ENCODE measurements around the gene TBC1D7. TPM values are rescaled to one million over a fixed set of nuclear protein-coding genes. Genes with fewer than 3 reads are reported as not detected.

Gene TBC1D7
- total RNA-seq, 4 donors from 2014 or later, result 5.7 to 14.9 (median 6.6) TPM

GRCh38 chr6:13370623-13371022 is 42.3 kb upstream of the TBC1D7 start:
- TF ChIP-seq CTCF (IDR thresholded peaks at IDR 0.05 in 4 of 5, conservative IDR thresholded peaks at IDR 0.05 in 1 of 5) (no peak), POLR2A (IDR thresholded peaks at IDR 0.05) (no peak)
- H3K27ac ChIP-seq, result no peak overlapping the region
- in situ Hi-C loops (cut with MboI; ENCODE audit: low sequenced_read_pairs in 4 of 4), result no loop called here
- ATAC-seq (no peak), DNase-seq (no peak)
- no peaks in the 10 kb centered on the region for H3K27me3 ChIP-seq
- H3K4me3 ChIP-seq, result no peak overlapping the region
- peaks cover 31% of the 10 kb centered on the region in 2 donors for H3K4me1 ChIP-seq
- H3K9me3 ChIP-seq, result no peaks in the 10 kb centered on the region
- intact Hi-C loops (cut with DNase I; ENCODE audit: low total_unique reads), result no loop called here
- no peaks in the 10 kb centered on the region for H3K36me3 ChIP-seq

GRCh38 chr6:13369591-13369990 is 41.3 kb upstream of the TBC1D7 start:
- H3K36me3 ChIP-seq, result peaks cover 0 to 10% of the 10 kb centered on the region in 2 donors
- ATAC-seq, result no peak
- peaks cover 31% of the 10 kb centered on the region in 2 donors for H3K4me1 ChIP-seq
- DNase-seq, result no peak
- TF ChIP-seq POLR2A (IDR thresholded peaks at IDR 0.05) (no peak), CTCF (IDR thresholded peaks at IDR 0.05 in 4 of 5, conservative IDR thresholded peaks at IDR 0.05 in 1 of 5) (no peak)
- H3K27ac ChIP-seq, result no peak overlapping the region
- no peak overlapping the region for H3K4me3 ChIP-seq
- in situ Hi-C loops (cut with MboI; ENCODE audit: low sequenced_read_pairs in 4 of 4), result no loop called here
- H3K27me3 ChIP-seq, result no peaks in the 10 kb centered on the region
- H3K9me3 ChIP-seq, result no peaks in the 10 kb centered on the region
- intact Hi-C loops (cut with DNase I; ENCODE audit: low total_unique reads), result no loop called here

DNA sequence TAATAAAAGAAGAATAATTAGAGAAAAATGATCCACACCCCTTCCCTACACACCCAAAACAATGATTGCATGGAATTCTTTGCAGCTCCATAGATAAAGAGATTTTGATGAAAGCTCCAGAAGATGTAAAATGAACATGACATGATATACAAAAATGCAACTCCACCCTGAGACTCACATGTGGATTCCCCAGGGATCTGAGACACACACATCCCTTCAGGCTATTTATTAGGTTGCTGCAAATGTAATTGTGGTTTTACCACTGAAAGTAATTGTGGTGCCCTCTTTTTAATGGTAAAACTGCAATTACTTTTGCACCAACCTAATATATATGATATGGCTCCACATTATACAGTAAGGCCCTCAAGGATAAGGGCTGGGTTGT is 40.4 kb upstream of the TBC1D7 start:
- in situ Hi-C loops (cut with MboI; ENCODE audit: low sequenced_read_pairs in 4 of 4), result no loop called here
- no peak overlapping the region for H3K27ac ChIP-seq
- H3K27me3 ChIP-seq, result no peaks in the 10 kb centered on the region
- peaks cover 0 to 17% of the 10 kb centered on the region in 2 donors for H3K36me3 ChIP-seq
- TF ChIP-seq CTCF (IDR thresholded peaks at IDR 0.05 in 4 of 5, conservative IDR thresholded peaks at IDR 0.05 in 1 of 5) (no peak), POLR2A (IDR thresholded peaks at IDR 0.05) (no peak)
- no peaks in the 10 kb centered on the region for H3K9me3 ChIP-seq
- intact Hi-C loops (cut with DNase I; ENCODE audit: low total_unique reads), result no loop called here
- H3K4me3 ChIP-seq, result no peak overlapping the region
- DNase-seq (no peak), ATAC-seq (no peak)
- peaks cover 29 to 31% of the 10 kb centered on the region in 2 donors for H3K4me1 ChIP-seq

DNA sequence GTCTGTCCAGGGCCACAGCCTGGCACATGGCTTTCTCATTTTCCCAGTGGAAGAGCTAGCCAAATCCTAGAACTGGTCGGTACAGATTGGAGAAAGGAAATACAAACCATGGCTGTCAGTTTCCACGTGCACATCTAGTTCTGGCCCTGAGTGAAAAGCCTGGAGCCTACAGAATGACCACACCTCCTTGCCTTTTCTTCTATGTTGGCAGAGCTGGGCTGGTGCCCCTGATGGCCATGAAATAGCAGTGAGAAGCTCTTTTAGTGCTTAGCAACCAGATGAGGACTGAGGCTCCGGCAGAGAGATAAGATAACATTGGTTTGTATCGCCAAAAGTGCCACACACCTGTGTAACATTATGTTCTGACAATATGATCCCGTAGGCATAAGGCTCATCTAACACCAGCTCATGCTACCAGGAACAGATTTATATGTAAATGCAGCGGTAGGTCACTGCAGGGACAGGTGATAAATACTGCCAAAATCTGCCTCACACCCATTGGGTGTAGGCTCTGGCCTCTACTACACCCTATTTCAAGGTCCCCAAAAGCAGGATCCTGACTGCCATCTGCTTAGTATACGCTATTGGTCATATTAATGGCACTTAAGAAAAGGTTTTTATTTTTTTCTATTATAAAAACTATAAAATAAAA is 39.9 kb upstream of the TBC1D7 start:
- DNase-seq (no peak), ATAC-seq (peak in 1 of 2 donors; percentile 35)
- Histone ChIP-seq H3K36me3 (peaks cover 0 to 17% of the 10 kb centered on the region in 2 donors), H3K4me3 (no peak overlapping the region), H3K27me3 (no peaks in the 10 kb centered on the region), H3K27ac (peak overlapping the region in 1 of 4 donors; percentile 14), H3K4me1 (peaks cover 24 to 31% of the 10 kb centered on the region in 2 donors), H3K9me3 (no peaks in the 10 kb centered on the region)
- intact Hi-C loops (cut with DNase I; ENCODE audit: low total_unique reads), result no loop called here
- in situ Hi-C loops (cut with MboI; ENCODE audit: low sequenced_read_pairs in 4 of 4), result no loop called here
- TF ChIP-seq POLR2A (IDR thresholded peaks at IDR 0.05) (no peak), CTCF (IDR thresholded peaks at IDR 0.05 in 4 of 5, conservative IDR thresholded peaks at IDR 0.05 in 1 of 5) (no peak)

DNA sequence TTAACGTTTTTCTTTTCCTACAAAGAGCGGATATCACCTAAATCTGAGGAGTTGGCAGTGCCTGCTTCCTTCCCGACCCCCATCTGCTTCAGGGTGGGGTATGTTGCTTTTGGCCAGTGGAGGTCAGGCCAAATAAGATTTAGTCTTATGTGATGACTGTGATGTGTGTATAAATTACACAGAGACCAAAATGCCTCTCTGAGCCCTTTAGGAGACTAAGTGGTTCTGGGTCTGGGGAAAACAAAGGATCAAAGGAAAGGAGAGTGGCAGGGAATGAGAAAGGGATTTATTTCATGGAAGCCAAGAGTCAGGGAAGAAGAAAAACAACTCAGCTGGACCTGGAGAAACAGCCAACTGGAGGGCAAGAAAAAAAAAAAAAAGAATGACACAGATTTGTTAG is 39.1 kb upstream of the TBC1D7 start:
- no peaks in the 10 kb centered on the region for H3K9me3 ChIP-seq
- no peak for ATAC-seq
- no peaks in the 10 kb centered on the region for H3K27me3 ChIP-seq
- no peak for TF ChIP-seq CTCF (IDR thresholded peaks at IDR 0.05 in 4 of 5, conservative IDR thresholded peaks at IDR 0.05 in 1 of 5)
- DNase-seq, result no peak
- H3K4me3 ChIP-seq, result no peak overlapping the region
- peaks cover 23 to 30% of the 10 kb centered on the region in 2 donors for H3K4me1 ChIP-seq
- in situ Hi-C loops (cut with MboI; ENCODE audit: low sequenced_read_pairs in 4 of 4), result no loop called here
- H3K27ac ChIP-seq, result peak overlapping the region in 1 of 4 donors; percentile 18
- intact Hi-C loops (cut with DNase I; ENCODE audit: low total_unique reads), result no loop called here
- peaks cover 0 to 17% of the 10 kb centered on the region in 2 donors for H3K36me3 ChIP-seq
